Activated naive CD4-positive, alpha-beta T cell treated with anti-CD3 and anti-CD28 coated beads, Interleukin-2, amount 10 ng/mL, durations not matched to agents 7 days and 5 days (primary cell): ENCODE data around the gene PHACTR1.

ENCODE experiments used
- CTCF ChIA-PET: fragments of 350-600 bp; sonication (Branson Sonifier 250); formaldehyde crosslinking; loops from one replicate; lab custom pipeline; 2021; ENCODE audit warnings: antibody characterized with exemption; lab: Charles Lee
- DNase-seq: peaks from one replicate; pipeline ENCODE4 v3.0.0-alpha.2; 2020
- H3K27ac Mint-ChIP-seq: one replicate; pipeline ENCODE4 v1.8.0; 2021; ENCODE audit warnings: mild to moderate bottlenecking, moderate library complexity, mixed read lengths
- H3K27me3 Mint-ChIP-seq: one replicate; pipeline ENCODE4 v1.8.0; 2021; ENCODE audit warnings: mild to moderate bottlenecking, mixed read lengths
- H3K36me3 Mint-ChIP-seq: one replicate; pipeline ENCODE4 v1.8.0; 2021; ENCODE audit warnings: mixed read lengths
- H3K4me1 Mint-ChIP-seq: one replicate; pipeline ENCODE4 v1.8.0; 2021; ENCODE audit warnings: mixed read lengths
- H3K4me3 Mint-ChIP-seq: one replicate; pipeline ENCODE4 v1.8.0; 2021; ENCODE audit warnings: mild to moderate bottlenecking, moderate library complexity, mixed read lengths
- H3K9me3 Mint-ChIP-seq: one replicate; pipeline ENCODE4 v1.8.0; 2021; ENCODE audit warnings: mixed read lengths

The PHACTR1 gene

DNA sequence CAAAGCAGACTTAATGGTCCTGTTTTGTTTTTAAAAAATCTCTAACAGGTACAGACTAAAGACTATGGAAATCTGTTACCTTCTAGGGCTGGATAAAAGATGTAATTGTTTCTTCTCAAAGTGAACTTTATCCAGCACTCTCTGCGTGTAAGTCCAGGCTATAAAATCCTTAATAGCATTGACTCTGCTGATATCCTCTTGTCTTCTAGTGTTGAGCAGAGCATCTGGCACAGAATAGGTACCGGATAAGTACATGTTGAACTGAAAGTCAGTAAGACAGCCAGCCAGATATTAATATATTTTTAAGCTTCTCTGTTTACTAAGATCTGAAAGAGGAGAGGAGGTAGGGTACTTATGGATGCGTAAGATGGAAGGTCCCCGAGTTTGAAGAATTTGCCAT is 349.5 kb downstream of the PHACTR1 start:
- CTCF ChIA-PET = no interaction called here
- Mint-ChIP-seq H3K9me3 (no peaks in the 10 kb centered on the region), H3K4me1 (no peaks in the 10 kb centered on the region), H3K27ac (no peak overlapping the region), H3K27me3 (peaks cover 5% of the 10 kb centered on the region), H3K4me3 (no peak overlapping the region), H3K36me3 (no peaks in the 10 kb centered on the region)
- no peak for DNase-seq

GRCh38 chr6:13066820-13067219 is 350.3 kb downstream of the PHACTR1 start:
- no peaks in the 10 kb centered on the region for H3K9me3 Mint-ChIP-seq
- no peaks in the 10 kb centered on the region for H3K36me3 Mint-ChIP-seq
- DNase-seq = no peak
- H3K27me3 Mint-ChIP-seq = peaks cover 5% of the 10 kb centered on the region
- no peaks in the 10 kb centered on the region for H3K4me1 Mint-ChIP-seq
- no peak overlapping the region for H3K4me3 Mint-ChIP-seq
- no peak overlapping the region for H3K27ac Mint-ChIP-seq
- CTCF ChIA-PET = interaction anchor here (0.8 to 1.1 kb wide), 3 partner anchors 16 to 62 kb away, joined by 3 read pairs; no protein-coding TSS in a partner anchor

DNA sequence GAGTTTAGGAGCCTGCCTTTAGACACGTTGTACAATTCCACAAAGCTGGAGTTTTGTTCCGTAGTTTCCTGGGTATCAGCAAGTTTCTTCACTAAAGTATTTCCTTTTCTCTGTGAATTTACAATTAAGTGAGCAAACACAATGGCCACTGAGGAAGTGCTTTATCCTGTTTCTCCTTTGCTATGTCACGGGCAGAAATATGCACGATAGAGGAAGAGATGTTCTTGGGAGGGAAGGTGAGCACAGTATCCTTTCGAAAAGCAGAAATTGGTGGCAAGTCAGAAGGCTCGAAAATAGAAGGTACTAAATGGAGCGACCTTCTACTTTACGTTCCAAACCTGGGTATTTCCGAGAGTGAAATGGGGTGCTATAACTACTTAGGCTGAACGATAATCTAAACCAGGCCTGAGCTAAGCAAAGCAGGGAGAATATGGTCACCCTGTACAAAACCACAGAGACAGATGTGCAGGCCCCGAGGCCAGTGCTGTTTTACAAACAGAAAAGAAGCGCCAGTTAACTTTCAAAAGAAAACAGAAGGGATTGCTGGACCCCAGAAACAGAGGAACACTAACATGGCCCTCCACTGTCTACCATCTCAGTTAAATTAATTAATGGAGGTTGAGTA is 352.1 kb downstream of the PHACTR1 start:
- H3K4me3 Mint-ChIP-seq = no peak overlapping the region
- no peak for DNase-seq
- H3K27me3 Mint-ChIP-seq = peaks cover 5% of the 10 kb centered on the region
- no peak overlapping the region for H3K27ac Mint-ChIP-seq
- H3K36me3 Mint-ChIP-seq = no peaks in the 10 kb centered on the region
- no peaks in the 10 kb centered on the region for H3K4me1 Mint-ChIP-seq
- no peaks in the 10 kb centered on the region for H3K9me3 Mint-ChIP-seq
- CTCF ChIA-PET = no interaction called here

DNA sequence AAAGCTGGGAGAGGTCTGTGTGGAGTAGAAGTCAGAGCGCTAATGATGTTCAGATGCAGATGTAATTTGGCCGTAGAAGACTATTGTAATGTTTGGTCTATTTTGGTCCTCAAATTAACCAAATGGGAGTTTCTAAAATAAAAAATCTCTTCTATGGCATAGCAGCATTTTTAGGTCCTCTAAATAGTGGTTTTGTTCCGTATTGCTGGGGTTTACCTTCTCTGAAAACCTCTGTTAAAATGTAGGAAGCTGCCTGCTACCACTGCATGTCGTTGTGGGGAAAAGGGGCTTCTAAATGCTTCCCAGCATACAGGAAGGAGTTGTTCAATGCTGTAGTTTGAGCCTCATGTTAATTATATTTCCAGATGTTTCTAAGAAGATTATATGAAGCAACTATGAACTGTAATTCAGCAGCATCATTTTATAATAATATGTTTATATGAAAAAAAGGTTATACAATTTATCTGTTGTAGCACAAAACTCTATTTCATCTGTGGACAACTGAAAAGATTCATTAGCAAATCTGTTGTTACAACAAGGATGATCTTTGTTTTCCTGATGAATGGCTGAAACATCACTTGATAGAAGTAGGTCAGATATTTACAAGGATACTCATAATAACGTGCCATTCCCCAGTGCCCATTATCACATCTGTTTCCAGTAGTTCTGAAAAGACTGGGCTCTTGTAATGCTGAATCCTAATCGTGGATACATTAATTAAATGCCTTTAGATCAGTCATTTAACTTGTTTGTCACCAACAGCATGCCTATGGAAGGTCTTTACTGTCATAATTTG is 355.2 kb downstream of the PHACTR1 start:
- peaks cover 5% of the 10 kb centered on the region for H3K27me3 Mint-ChIP-seq
- no peaks in the 10 kb centered on the region for H3K4me1 Mint-ChIP-seq
- no peak for DNase-seq
- no peak overlapping the region for H3K27ac Mint-ChIP-seq
- no peaks in the 10 kb centered on the region for H3K36me3 Mint-ChIP-seq
- no peaks in the 10 kb centered on the region for H3K9me3 Mint-ChIP-seq
- CTCF ChIA-PET = no interaction called here
- H3K4me3 Mint-ChIP-seq = no peak overlapping the region

DNA sequence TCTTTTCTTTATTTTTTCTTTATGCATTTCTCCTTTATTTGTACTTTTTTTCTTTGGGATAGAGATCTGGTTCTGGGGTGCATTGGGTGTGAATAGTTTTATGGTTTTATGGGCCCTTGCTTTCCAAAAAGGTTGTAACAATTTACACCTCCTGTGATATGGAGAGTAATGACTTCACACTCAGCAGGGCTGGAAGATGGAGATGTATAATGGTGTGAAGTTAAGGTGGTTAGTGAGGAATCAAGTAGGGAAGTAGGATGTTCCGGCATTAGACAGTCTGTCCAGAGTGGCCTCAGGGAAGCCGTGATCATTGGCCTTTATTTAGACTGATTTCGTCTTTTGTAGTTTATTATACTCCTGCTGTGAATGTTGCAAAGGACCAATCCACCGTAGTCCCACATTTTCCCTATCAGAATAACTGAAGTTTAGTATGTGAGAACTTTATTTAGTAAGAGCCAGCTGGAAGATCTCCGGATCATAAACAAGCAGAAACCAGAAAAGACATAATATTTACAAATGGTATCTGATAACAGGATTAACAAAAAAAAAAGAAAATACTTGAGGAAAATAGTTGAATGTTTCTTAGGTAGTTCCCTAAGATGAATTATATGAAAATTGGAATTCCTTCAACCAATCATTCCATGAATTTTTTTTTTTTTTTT is 356.2 kb downstream of the PHACTR1 start:
- peaks cover 5% of the 10 kb centered on the region for H3K27me3 Mint-ChIP-seq
- DNase-seq = no peak
- CTCF ChIA-PET = interaction anchor here (0.9 kb wide), 1 partner anchor 145 kb away, joined by 3 read pairs; no protein-coding TSS in a partner anchor
- H3K36me3 Mint-ChIP-seq = no peaks in the 10 kb centered on the region
- H3K27ac Mint-ChIP-seq = no peak overlapping the region
- H3K4me1 Mint-ChIP-seq = no peaks in the 10 kb centered on the region
- no peak overlapping the region for H3K4me3 Mint-ChIP-seq
- no peaks in the 10 kb centered on the region for H3K9me3 Mint-ChIP-seq

GRCh38 chr6:13074415-13075140 is 358.0 kb downstream of the PHACTR1 start:
- no peaks in the 10 kb centered on the region for H3K27me3 Mint-ChIP-seq
- H3K27ac Mint-ChIP-seq = no peak overlapping the region

DNA sequence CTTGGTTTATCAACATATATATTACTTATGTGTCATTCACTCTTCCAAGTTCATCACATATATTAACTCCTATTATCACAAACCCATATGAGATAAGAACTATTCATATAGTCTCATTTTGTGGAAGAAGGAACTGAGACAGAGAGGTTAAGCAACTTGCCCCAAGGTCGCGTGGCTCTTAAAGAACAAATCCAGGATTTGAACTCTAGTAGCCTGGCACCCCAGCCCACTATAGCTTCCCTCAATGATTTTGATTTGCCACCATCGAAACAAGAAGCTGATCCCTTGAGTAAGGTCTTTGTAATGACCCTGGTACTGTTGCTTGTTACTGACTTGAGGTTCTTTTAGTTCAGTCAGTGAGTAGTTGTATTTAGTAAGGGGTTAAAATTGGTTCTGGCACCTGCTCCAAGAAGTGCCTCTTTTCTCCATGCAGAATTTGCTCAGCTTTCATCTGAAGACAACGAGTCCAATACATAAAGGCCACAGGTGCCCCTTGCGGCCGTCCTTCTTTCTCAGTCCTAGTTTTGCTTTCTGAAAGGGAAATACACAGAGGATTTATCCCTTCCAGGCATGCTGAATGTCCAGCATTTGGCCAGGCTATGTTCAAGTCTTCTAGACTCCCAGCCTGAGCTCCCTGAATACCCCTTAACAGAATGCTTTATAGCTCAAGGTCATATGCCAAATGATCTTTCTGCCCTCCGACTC is 358.7 kb downstream of the PHACTR1 start:
- Mint-ChIP-seq H3K4me3 (no peak overlapping the region), H3K36me3 (no peaks in the 10 kb centered on the region), H3K9me3 (no peaks in the 10 kb centered on the region), H3K27me3 (no peaks in the 10 kb centered on the region), H3K4me1 (no peaks in the 10 kb centered on the region), H3K27ac (no peak overlapping the region)
- CTCF ChIA-PET = no interaction called here
- DNase-seq = no peak

More at GRCh38 chr6:13074415-13075140, 358.0 kb downstream of the PHACTR1 start:
- CTCF ChIA-PET = no interaction called here
- Mint-ChIP-seq H3K9me3 (no peaks in the 10 kb centered on the region), H3K36me3 (no peaks in the 10 kb centered on the region), H3K4me3 (no peak overlapping the region), H3K4me1 (no peaks in the 10 kb centered on the region)
- DNase-seq = no peak

DNA sequence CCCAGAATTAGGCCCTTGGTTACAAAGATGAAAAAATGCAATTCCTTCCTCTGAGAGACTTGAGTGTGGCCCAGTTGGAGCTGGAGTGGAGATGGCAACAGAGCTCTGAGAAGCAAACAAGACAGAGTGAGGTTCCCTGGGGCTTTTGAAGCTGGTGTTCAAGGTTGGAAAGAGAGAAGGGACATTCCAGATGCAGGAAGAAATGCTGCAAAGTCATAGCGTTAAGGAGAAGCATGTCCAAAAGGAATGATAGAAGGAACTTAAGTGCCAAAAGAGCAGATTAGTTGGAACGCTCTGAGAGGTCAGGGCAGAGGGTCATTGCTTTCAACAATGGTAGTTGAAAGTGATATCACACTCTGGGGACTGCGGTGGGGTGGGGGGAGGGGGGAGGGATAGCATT is 360.0 kb downstream of the PHACTR1 start:
- no peak overlapping the region for H3K27ac Mint-ChIP-seq
- no peaks in the 10 kb centered on the region for H3K9me3 Mint-ChIP-seq
- H3K4me1 Mint-ChIP-seq = no peaks in the 10 kb centered on the region
- DNase-seq = no peak
- H3K27me3 Mint-ChIP-seq = no peaks in the 10 kb centered on the region
- H3K4me3 Mint-ChIP-seq = no peak overlapping the region
- CTCF ChIA-PET = no interaction called here
- H3K36me3 Mint-ChIP-seq = no peaks in the 10 kb centered on the region

GRCh38 chr6:13077117-13077516 is 360.6 kb downstream of the PHACTR1 start:
- H3K4me3 Mint-ChIP-seq = no peak overlapping the region
- CTCF ChIA-PET = no interaction called here

GRCh38 chr6:13079096-13079723 is 362.6 kb downstream of the PHACTR1 start:
- DNase-seq = no peak
- Mint-ChIP-seq H3K9me3 (no peaks in the 10 kb centered on the region), H3K36me3 (no peaks in the 10 kb centered on the region), H3K27me3 (no peaks in the 10 kb centered on the region), H3K27ac (no peak overlapping the region), H3K4me1 (no peaks in the 10 kb centered on the region), H3K4me3 (no peak overlapping the region)
- CTCF ChIA-PET = no interaction called here

More at GRCh38 chr6:13077117-13077516, 360.6 kb downstream of the PHACTR1 start:
- H3K27ac Mint-ChIP-seq = no peak overlapping the region
- H3K9me3 Mint-ChIP-seq = no peaks in the 10 kb centered on the region
- H3K36me3 Mint-ChIP-seq = no peaks in the 10 kb centered on the region
- DNase-seq = no peak
- no peaks in the 10 kb centered on the region for H3K27me3 Mint-ChIP-seq
- H3K4me1 Mint-ChIP-seq = no peaks in the 10 kb centered on the region

DNA sequence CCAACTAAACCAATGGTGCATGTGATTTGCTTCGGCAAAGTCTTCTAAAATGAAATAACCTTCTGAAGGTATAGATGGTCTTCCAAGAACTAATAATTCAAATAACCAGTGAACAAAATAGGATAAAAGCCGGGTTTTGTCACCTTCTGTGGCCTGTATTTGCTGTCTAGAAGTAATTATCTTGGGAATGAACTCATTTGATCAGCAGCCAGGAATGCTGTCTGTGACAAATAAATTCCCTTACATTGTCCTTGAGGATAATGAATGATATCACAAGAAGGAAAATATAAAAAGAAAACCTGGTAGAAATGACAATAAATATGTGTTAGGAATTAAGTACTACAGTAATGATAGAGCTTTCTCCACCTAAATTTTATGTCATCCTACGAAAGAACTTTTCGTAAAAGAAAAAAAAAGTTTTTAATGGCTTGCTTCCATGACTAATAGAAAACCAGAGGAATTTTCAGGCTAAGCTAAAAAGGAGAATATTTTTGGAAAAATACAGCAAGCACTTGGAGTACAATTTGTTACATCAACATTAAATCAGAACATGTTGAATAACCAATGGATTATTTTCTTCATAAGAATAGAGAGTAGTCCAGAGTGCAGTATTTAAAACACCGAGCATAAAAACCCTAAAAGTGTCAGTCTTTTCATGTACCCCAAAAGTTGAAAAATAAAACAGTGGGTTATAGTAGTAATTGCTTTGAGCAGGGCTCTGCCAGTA is 364.1 kb downstream of the PHACTR1 start:
- DNase-seq = no peak
- Mint-ChIP-seq H3K36me3 (no peaks in the 10 kb centered on the region), H3K27ac (no peak overlapping the region), H3K4me1 (no peaks in the 10 kb centered on the region), H3K9me3 (no peaks in the 10 kb centered on the region), H3K27me3 (no peaks in the 10 kb centered on the region), H3K4me3 (no peak overlapping the region)
- CTCF ChIA-PET = no interaction called here

DNA sequence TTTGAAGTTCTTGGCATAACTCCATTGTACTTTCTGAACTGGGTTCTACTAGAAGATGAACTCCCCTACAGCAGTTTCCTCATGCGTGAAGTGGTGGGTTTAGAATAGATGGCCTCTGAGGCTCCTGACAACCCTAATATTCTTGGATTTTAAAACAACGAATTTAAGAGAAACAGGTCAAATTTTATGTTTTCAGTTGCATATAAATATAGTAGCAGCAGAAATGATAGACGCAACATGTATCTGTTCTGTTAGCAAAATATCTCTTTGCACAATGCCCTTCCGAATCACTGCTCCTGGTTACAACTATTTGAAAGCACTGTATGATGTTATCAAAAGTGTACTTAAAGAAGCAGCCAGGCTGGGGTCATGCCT is 364.6 kb downstream of the PHACTR1 start:
- CTCF ChIA-PET = no interaction called here
- Mint-ChIP-seq H3K27ac (no peak overlapping the region), H3K27me3 (no peaks in the 10 kb centered on the region), H3K4me3 (no peak overlapping the region), H3K9me3 (no peaks in the 10 kb centered on the region), H3K36me3 (no peaks in the 10 kb centered on the region), H3K4me1 (no peaks in the 10 kb centered on the region)
- no peak for DNase-seq
